PC-3 (cell line): ENCODE data around the gene KMT2E.

Experiments used
- EZH2 ChIP-seq: fragments of 300-600 bp; sonication (generic); IDR thresholded peaks from one replicate; pipeline ENCODE4 v1.6.1; 2017; ENCODE audit warnings: antibody characterized with exemption, mild to moderate bottlenecking, low read length; ENCODE audit not compliant: unreplicated experiment
- TF ChIP-seq, protein P1 (sequence below): fragments of 300-600 bp; sonication (generic); conservative IDR thresholded peaks from 2 replicates; pipeline ENCODE4 v1.5.1; 2017; ENCODE audit warnings: antibody characterized with exemption, low read depth, mild to moderate bottlenecking, low read length

- no peak for TF ChIP-seq EZH2
- TF ChIP-seq, protein P1, sequence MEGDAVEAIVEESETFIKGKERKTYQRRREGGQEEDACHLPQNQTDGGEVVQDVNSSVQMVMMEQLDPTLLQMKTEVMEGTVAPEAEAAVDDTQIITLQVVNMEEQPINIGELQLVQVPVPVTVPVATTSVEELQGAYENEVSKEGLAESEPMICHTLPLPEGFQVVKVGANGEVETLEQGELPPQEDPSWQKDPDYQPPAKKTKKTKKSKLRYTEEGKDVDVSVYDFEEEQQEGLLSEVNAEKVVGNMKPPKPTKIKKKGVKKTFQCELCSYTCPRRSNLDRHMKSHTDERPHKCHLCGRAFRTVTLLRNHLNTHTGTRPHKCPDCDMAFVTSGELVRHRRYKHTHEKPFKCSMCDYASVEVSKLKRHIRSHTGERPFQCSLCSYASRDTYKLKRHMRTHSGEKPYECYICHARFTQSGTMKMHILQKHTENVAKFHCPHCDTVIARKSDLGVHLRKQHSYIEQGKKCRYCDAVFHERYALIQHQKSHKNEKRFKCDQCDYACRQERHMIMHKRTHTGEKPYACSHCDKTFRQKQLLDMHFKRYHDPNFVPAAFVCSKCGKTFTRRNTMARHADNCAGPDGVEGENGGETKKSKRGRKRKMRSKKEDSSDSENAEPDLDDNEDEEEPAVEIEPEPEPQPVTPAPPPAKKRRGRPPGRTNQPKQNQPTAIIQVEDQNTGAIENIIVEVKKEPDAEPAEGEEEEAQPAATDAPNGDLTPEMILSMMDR, result no peak
These were observed 30.6 kb downstream of the KMT2E start for GRCh38 chr7:105044449-105045070.
